Fibroblast of villous mesenchyme (primary cell): ENCODE data around the gene FHOD3. TPM values are rescaled to one million over a fixed set of nuclear protein-coding genes. Genes with fewer than 3 reads are reported as not detected.

Source experiments
- DNase-seq: peaks from one replicate; pipeline ENCODE4 v3.0.0-alpha.2; 2010; ENCODE audit warnings: low read depth
- H3K4me3 ChIP-seq: 2 replicates; pipeline ENCODE4 v1.5.1; 2011; ENCODE audit warnings: low read depth, mild to moderate bottlenecking, low read length
- CTCF ChIP-seq: IDR thresholded peaks from 2 replicates; pipeline ENCODE4 v1.5.1; 2012; ENCODE audit warnings: low read depth, mild to moderate bottlenecking, low read length; ENCODE audit not compliant: insufficient read depth
- total RNA-seq: library from RNA; depleted of rRNA; stranded (reverse); fragments of >200 nt; gene quantifications from 2 replicates; pipeline ENCODE4 v1.2.3, GENCODE V29; 2012

FHOD3 gene
- total RNA-seq, 1 donor = 5.2 TPM

- no peak for TF ChIP-seq CTCF
- no peak for DNase-seq
- H3K4me3 ChIP-seq = no peak overlapping the region
Measured at GRCh38 chr18:36630917-36631316, 333.4 kb downstream of the FHOD3 start.

- TF ChIP-seq CTCF = no peak
- DNase-seq = no peak
- H3K4me3 ChIP-seq = no peak overlapping the region
Measured at GRCh38 chr18:36633961-36634412, 336.5 kb downstream of the FHOD3 start.

GRCh38 chr18:36634573-36635216 lies 337.2 kb downstream of the FHOD3 start:
- TF ChIP-seq CTCF = no peak
- H3K4me3 ChIP-seq = no peak overlapping the region
- no peak for DNase-seq

- H3K4me3 ChIP-seq = no peak overlapping the region
- DNase-seq = no peak
- no peak for TF ChIP-seq CTCF
Measured at GRCh38 chr18:36635414-36636096, 338.0 kb downstream of the FHOD3 start.

GRCh38 chr18:36636237-36636817 lies 338.8 kb downstream of the FHOD3 start:
- no peak for TF ChIP-seq CTCF
- H3K4me3 ChIP-seq = no peak overlapping the region
- peak; percentile 7 for DNase-seq

GRCh38 chr18:36638224-36638623 lies 340.7 kb downstream of the FHOD3 start:
- H3K4me3 ChIP-seq = no peak overlapping the region
- DNase-seq = no peak
- TF ChIP-seq CTCF = no peak
